HG03469 (cell line): ENCODE measurements around the gene NPFFR2.
"Not testable (repeated sequence)": the region's sequence is repeated elsewhere in the genome, so short reads cannot be mapped to it uniquely, and the experiment has no call there.

Source experiments
- ATAC-seq: cut with Tn5 transposase; IDR thresholded peaks from one replicate; pipeline ENCODE4 v1.9.1; 2021; ENCODE audit warnings: mild to moderate bottlenecking, moderate library complexity, moderate number of reproducible peaks; ENCODE audit not compliant: unreplicated experiment

NPFFR2 gene

DNA sequence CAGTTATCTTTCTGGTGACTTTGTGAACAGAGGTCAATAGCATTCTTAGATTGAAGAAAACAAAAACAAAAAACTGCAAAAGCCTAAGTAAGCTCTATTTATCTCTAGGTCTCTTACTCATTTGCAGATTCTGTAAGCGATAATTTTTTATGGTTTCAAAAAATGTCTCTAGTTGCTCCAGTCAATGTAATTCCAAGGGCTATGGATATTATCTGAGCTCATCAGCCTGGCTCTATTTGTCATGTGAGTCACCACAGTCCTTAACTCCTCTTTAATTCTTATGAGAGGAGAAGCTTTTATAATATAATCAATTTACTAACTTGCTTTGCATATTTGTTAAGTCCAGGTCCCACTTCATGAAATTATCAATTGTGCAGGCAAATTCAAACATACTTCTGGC, 79.1 kb downstream of the NPFFR2 start:
- ATAC-seq: no peak

GRCh38 chr4:72111863-72112262, 80.1 kb downstream of the NPFFR2 start:
- ATAC-seq: no peak

DNA sequence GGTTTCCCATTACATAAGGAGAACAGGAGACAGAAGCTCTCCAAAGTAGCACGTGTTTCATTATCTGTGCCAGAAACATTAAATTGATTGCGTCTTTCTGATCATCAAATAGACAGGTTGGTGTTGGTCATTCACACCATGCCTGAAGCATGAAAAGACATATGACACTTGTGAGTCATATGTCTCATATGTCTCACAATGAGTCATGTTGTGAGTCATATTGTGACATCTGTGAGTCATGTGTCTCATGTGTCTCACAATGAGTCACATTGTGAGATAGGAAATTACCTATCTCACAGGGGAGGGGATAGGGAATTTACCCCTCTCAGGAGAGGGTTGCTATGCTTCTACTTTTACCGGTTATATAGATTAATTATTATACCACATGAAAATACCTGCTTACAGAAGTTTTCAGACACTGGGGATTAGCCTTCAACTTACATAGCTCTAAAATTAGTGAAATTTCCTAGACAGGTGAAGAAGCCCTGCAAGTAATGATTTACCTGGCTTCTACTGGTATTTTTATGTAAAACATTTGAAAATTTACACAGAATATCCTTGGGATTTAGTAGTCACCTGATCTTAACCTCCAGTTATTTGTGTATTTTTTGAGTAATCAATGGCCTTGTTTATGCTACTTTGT, 80.8 kb downstream of the NPFFR2 start:
- ATAC-seq: peak; percentile 98

GRCh38 chr4:72118017-72118416, 86.2 kb downstream of the NPFFR2 start:
- ATAC-seq: peak; percentile 59

GRCh38 chr4:72119946-72120345, 88.1 kb downstream of the NPFFR2 start:
- ATAC-seq: no peak

DNA sequence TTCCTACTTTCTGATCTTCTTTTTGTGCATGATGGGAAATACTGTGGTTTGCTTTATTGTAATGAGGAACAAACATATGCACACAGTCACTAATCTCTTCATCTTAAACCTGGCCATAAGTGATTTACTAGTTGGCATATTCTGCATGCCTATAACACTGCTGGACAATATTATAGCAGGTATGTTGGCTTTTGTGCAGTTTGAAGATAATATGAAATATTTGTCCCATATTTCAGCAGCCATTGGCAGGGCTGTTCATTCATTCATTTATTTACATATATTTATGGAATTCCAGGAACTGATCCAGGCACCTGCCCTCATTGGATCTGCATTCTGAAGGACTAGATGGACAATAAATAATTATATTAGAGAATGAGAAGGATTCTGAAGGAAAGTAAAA, 96.9 kb downstream of the NPFFR2 start:
- no peak for ATAC-seq

DNA sequence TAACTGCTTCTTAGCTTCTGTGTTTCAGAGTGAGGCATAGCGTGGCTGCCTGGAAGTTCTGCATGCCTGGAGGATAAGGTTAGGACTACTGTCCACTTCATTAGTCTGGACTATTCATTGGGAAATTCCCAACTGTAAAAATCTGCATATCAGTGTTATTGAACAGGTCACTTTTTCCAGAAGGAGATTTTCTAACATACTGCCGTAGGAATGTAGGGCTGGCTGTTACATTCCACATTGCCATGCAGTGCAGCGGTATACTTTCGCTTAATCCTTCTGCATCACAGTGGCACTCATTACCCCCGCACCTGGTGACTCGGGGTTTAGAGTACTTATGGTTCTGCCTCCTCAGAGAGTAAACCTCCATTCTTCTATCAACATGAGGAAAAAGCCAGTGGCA, 104.6 kb downstream of the NPFFR2 start:
- no peak for ATAC-seq

DNA sequence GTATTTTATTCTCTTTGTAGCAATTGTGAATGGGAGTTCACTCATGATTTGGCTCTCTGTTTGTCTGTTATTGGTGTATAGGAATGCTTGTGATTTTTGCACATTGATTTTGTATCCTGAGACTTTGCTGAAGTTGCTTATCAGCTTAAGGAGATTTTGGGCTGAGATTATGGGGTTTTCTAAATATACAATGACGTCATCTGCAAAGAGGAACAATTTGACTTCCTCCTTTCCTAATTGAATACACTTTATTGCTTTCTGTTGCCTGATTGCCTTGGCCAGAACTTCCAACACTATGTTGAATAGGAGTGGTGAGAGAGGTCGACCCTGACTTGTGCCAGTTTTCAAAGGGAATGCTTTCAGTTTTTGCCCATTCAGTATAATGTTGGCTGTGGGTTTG, 108.2 kb downstream of the NPFFR2 start:
- not testable (repeated sequence) for ATAC-seq

- no peak for ATAC-seq
These were observed 112.4 kb downstream of the NPFFR2 start for GRCh38 chr4:72144241-72144640.

DNA sequence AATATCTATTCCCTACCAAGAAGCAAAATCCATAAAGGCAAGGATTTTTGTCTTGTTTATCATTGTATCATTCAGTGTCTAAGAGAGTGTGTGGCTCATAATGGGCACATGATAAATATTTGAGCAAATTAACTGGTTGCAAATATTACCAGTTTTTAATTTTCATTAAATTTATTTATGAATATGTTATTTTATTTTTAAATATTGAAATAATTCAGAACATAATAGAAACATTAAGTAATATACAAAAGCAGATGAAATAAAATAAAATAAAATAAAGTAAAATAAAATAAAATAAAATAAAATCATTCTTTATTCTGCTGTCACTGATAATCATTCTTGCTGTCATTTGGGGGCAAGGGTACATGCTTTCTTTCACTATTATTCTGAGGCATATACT, 120.9 kb downstream of the NPFFR2 start:
- no peak for ATAC-seq

- not testable (repeated sequence) for ATAC-seq
These were observed 121.8 kb downstream of the NPFFR2 start for GRCh38 chr4:72153634-72154033.

- ATAC-seq: not testable (repeated sequence)
These were observed 137.5 kb downstream of the NPFFR2 start for GRCh38 chr4:72169285-72169684.

- ATAC-seq: no peak
These were observed 138.1 kb downstream of the NPFFR2 start for GRCh38 chr4:72169861-72170260.

DNA sequence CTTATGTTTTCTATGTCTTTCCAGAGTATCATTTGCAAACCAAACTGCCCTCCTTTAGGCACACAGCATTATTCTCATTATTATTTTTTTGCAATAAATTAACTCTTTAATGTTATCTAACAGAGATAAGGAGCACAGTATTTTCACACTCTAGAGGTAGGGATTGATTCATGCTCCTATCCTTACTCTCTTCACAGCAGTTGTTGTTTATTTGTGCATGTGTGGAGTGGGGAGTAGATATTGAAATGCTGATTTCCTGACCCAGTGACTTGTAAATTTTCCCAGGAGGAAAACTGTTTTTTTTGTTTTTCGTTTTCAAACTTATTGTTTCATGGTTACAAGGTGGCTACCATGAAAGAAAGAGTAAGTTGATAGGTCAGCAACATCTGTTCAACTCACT, 140.0 kb downstream of the NPFFR2 start:
- ATAC-seq: no peak

DNA sequence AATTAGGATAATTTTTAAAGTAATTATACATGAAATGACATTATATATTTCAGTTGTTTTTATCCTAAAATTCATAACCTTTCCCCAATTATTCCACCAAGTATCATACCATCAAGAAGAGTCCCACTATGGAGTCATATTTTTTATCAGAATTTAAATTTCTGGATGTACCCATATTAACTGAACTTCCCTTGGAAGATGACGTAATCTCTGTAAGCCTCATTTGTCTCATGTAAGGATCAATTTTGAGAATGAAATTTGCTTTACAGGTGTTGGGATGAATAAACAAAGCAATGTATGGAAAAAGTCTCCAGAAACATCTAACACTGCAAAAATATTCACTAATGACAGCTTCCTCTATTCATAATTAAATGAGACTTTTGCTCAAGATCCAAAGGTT, 147.5 kb downstream of the NPFFR2 start:
- ATAC-seq: no peak

DNA sequence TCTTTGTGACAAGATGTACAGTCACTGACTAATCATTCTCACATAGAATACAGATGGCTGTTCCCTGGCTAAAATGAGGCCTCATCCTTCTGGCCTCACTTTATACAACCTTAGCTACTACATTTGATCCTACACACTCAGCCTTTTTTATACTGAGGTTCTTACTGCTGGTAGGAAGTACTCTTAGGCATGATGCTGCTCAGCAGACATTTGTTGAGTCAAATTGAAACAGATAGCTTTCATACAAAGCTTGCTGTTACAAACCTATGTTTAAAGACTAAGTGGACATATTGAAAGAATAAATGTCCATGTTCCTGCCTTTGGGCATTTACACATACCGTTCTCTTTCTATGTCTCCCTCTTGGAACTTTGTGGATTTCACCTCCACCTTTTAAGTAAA, 154.9 kb downstream of the NPFFR2 start:
- ATAC-seq: peak; percentile 86

- no peak for ATAC-seq
These were observed 162.2 kb downstream of the NPFFR2 start for GRCh38 chr4:72194046-72194445.

DNA sequence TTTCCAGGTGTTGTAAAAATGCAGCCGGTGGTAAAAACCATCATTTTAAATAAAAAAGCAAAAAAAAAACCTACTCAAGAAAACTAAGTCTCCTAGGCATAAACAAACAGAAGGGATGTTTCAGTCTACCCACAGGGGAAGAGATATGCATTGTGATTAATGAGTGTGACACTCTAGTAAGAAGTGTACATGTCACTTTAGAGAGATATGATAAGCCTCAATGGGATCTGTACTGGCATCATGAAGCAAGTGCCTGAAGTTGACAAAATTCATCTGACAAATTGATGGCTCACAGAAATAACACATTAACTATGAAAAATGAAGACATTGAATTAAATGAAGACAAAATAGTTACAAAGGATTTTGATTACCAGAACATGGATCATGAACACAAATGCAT, 162.7 kb downstream of the NPFFR2 start:
- no peak for ATAC-seq
